Liver (tissue), 3 donors: ENCODE results near the gene FMN1.

Source experiments
- ATF3 ChIP-seq: IDR thresholded peaks from 2 replicates; pipeline ENCODE4 v1.6.1; 2016; ENCODE audit warnings: antibody characterized with exemption
- EGR1 ChIP-seq, 2 donors: IDR thresholded peaks; 2 replicates each; pipeline ENCODE4 v1.6.1; 2016 to 2018; ENCODE audit warnings: antibody characterized with exemption in 2 of 2, low read depth in 2 of 2
- FOXA1 ChIP-seq: IDR thresholded peaks from 2 replicates; pipeline ENCODE4 v1.6.1; 2016; ENCODE audit warnings: antibody characterized with exemption
- REST ChIP-seq: IDR thresholded peaks from 2 replicates; pipeline ENCODE4 v1.6.1; 2016; ENCODE audit warnings: antibody characterized with exemption, mild to moderate bottlenecking
- TAF1 ChIP-seq: conservative IDR thresholded peaks from 2 replicates; pipeline ENCODE4 v1.6.1; 2016; ENCODE audit warnings: antibody characterized with exemption, mild to moderate bottlenecking
- TF ChIP-seq, protein P1 (sequence below): fragments of 150-350 bp; IDR thresholded peaks from 2 replicates; pipeline ENCODE4 v1.5.1; 2017; ENCODE audit warnings: improper control_type of control experiment, low read depth, low read length; ENCODE audit not compliant: missing input control
- TF ChIP-seq, protein P2 (sequence below): IDR thresholded peaks from 2 replicates; pipeline ENCODE4 v1.6.1; 2016; ENCODE audit warnings: antibody characterized with exemption
- TF ChIP-seq, protein P3 (sequence below): IDR thresholded peaks from 2 replicates; pipeline ENCODE4 v1.6.1; 2016; ENCODE audit warnings: antibody characterized with exemption
- donor health status: healthy.
- donor health status: healthy.

DNA sequence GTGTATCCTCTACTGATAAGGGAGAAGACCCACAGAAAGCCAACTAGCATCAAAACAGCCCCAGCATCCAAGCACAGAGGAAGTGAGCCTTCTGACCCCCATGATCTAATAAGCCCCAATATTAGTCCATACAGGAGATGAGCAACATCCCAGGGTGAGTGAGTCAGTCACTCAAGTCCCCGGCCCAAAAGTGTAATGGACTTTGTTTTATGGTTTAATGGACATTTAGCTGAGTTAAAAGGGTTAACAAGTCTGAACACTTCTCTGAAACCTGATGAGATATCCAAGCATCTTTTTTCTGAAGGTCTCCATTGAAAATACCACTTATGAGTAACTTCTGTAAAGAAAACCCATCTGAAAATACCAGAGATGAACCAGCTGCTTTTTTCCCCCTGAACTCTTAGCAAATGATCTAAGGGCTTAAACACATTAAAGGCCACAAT, 361.1 kb downstream of the FMN1 start:
- TF ChIP-seq, protein P1, sequence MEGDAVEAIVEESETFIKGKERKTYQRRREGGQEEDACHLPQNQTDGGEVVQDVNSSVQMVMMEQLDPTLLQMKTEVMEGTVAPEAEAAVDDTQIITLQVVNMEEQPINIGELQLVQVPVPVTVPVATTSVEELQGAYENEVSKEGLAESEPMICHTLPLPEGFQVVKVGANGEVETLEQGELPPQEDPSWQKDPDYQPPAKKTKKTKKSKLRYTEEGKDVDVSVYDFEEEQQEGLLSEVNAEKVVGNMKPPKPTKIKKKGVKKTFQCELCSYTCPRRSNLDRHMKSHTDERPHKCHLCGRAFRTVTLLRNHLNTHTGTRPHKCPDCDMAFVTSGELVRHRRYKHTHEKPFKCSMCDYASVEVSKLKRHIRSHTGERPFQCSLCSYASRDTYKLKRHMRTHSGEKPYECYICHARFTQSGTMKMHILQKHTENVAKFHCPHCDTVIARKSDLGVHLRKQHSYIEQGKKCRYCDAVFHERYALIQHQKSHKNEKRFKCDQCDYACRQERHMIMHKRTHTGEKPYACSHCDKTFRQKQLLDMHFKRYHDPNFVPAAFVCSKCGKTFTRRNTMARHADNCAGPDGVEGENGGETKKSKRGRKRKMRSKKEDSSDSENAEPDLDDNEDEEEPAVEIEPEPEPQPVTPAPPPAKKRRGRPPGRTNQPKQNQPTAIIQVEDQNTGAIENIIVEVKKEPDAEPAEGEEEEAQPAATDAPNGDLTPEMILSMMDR = no peak
- TF ChIP-seq TAF1 (no peak), ATF3 (no peak), EGR1 (IDR thresholded peaks at IDR 0.05; ENCODE audit: low read depth in 2 of 2) (no peak), REST (no peak), FOXA1 (no peak)
- TF ChIP-seq, protein P2, sequence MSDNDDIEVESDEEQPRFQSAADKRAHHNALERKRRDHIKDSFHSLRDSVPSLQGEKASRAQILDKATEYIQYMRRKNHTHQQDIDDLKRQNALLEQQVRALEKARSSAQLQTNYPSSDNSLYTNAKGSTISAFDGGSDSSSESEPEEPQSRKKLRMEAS = no peak
- TF ChIP-seq, protein P3, sequence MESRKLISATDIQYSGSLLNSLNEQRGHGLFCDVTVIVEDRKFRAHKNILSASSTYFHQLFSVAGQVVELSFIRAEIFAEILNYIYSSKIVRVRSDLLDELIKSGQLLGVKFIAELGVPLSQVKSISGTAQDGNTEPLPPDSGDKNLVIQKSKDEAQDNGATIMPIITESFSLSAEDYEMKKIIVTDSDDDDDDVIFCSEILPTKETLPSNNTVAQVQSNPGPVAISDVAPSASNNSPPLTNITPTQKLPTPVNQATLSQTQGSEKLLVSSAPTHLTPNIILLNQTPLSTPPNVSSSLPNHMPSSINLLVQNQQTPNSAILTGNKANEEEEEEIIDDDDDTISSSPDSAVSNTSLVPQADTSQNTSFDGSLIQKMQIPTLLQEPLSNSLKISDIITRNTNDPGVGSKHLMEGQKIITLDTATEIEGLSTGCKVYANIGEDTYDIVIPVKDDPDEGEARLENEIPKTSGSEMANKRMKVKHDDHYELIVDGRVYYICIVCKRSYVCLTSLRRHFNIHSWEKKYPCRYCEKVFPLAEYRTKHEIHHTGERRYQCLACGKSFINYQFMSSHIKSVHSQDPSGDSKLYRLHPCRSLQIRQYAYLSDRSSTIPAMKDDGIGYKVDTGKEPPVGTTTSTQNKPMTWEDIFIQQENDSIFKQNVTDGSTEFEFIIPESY = no peak
